GM12891 (cell line): ENCODE data around the gene MGAT5.

ENCODE experiments used
- PAX5 ChIP-seq: IDR thresholded peaks from 2 replicates; pipeline ENCODE4 v1.6.1; 2011; ENCODE audit warnings: low read length, moderate library complexity, mild to moderate bottlenecking; ENCODE audit not compliant: insufficient read depth, severe bottlenecking
- POLR2A ChIP-seq: IDR thresholded peaks from 2 replicates; pipeline ENCODE4 v1.6.1; 2011; ENCODE audit warnings: low read depth, low read length, control low read depth
- POLR2AphosphoS5 ChIP-seq: IDR thresholded peaks from 2 replicates; pipeline ENCODE4 v1.6.1; 2011; ENCODE audit warnings: low read depth, low read length, control low read depth
- POU2F2 ChIP-seq: IDR thresholded peaks from 2 replicates; pipeline ENCODE4 v1.6.1; 2011; ENCODE audit warnings: low read depth, mild to moderate bottlenecking, control low read depth, low read length, moderate library complexity
- SPI1 ChIP-seq: IDR thresholded peaks from 2 replicates; pipeline ENCODE4 v1.6.1; 2011; ENCODE audit warnings: low read depth, low read length, control low read depth
- TAF1 ChIP-seq: IDR thresholded peaks from 2 replicates; pipeline ENCODE4 v1.6.1; 2011; ENCODE audit warnings: low read depth, low read length, control low read depth

- TF ChIP-seq POLR2A (no peak), TAF1 (no peak), SPI1 (no peak), PAX5 (no peak), POLR2AphosphoS5 (no peak), POU2F2 (no peak)
Measured at GRCh38 chr2:134259994-134260393, 6.1 kb downstream of the MGAT5 start.
